HG03039 (cell line): ENCODE results near the gene FBXW8.

ENCODE experiments used
- ATAC-seq: cut with Tn5 transposase; IDR thresholded peaks from one replicate; pipeline ENCODE4 v1.9.1; 2021; ENCODE audit warnings: mild to moderate bottlenecking, moderate library complexity; ENCODE audit not compliant: unreplicated experiment

FBXW8 gene

GRCh38 chr12:116924558-116925453 lies 14.1 kb downstream of the FBXW8 start:
- ATAC-seq = peak; percentile 62

- ATAC-seq = no peak
These were observed 15.8 kb downstream of the FBXW8 start for GRCh38 chr12:116926283-116927243.

GRCh38 chr12:116927244-116927940 lies 16.6 kb downstream of the FBXW8 start:
- ATAC-seq = no peak

- no peak for ATAC-seq
These were observed 17.8 kb downstream of the FBXW8 start for GRCh38 chr12:116928504-116928903.

- ATAC-seq = no peak
These were observed 19.1 kb downstream of the FBXW8 start for GRCh38 chr12:116929885-116930284.

GRCh38 chr12:116931665-116932064 lies 20.9 kb downstream of the FBXW8 start:
- ATAC-seq = no peak

GRCh38 chr12:116933091-116933490 lies 22.3 kb downstream of the FBXW8 start:
- ATAC-seq = no peak

- ATAC-seq = no peak
These were observed 22.9 kb downstream of the FBXW8 start for GRCh38 chr12:116933512-116934246.

- no peak for ATAC-seq
These were observed 24.4 kb downstream of the FBXW8 start for GRCh38 chr12:116934908-116935705.

- no peak for ATAC-seq
These were observed 26.9 kb downstream of the FBXW8 start for GRCh38 chr12:116937640-116938039.

- no peak for ATAC-seq
These were observed 29.0 kb downstream of the FBXW8 start for GRCh38 chr12:116939734-116940133.

- ATAC-seq = no peak
These were observed 30.4 kb downstream of the FBXW8 start for GRCh38 chr12:116941188-116941587.

GRCh38 chr12:116943419-116944372 lies 32.9 kb downstream of the FBXW8 start:
- no peak for ATAC-seq

- no peak for ATAC-seq
These were observed 35.3 kb downstream of the FBXW8 start for GRCh38 chr12:116945886-116946550.

GRCh38 chr12:116948298-116948697 lies 37.5 kb downstream of the FBXW8 start:
- ATAC-seq = no peak

- no peak for ATAC-seq
These were observed 40.0 kb downstream of the FBXW8 start for GRCh38 chr12:116950628-116951325.

- no peak for ATAC-seq
These were observed 44.1 kb downstream of the FBXW8 start for GRCh38 chr12:116954710-116955381.
